Calu3 (cell line): ENCODE results near the gene TRAF3. TPM values are rescaled to one million over a fixed set of nuclear protein-coding genes. Genes with fewer than 3 reads are reported as not detected.

ENCODE experiments used
- BruUV-seq: library from RNA; stranded (reverse); fragments of 400-500 nt; replicated peaks from 2 replicates; lab custom pipeline; 2021; lab: Mats Ljungman, UMichigan
- CTCF ChIA-PET: fragments of 300-600 bp; sonication (Branson Sonifier 250); formaldehyde crosslinking; loops from one replicate; lab custom pipeline; 2022; ENCODE audit warnings: antibody characterized with exemption; lab: Charles Lee
- DNase-seq: peaks from one replicate; pipeline ENCODE4 v3.0.0; 2022
- H3K27ac Mint-ChIP-seq: one replicate; pipeline ENCODE4 v1.8.0; 2022; ENCODE audit warnings: mixed read lengths; ENCODE audit not compliant: unreplicated experiment
- H3K27me3 Mint-ChIP-seq: one replicate; pipeline ENCODE4 v1.8.0; 2022; ENCODE audit warnings: mixed read lengths; ENCODE audit not compliant: unreplicated experiment
- H3K36me3 Mint-ChIP-seq: one replicate; pipeline ENCODE4 v1.8.0; 2022; ENCODE audit warnings: mild to moderate bottlenecking, moderate library complexity, mixed read lengths; ENCODE audit not compliant: insufficient read depth, unreplicated experiment
- H3K4me1 Mint-ChIP-seq: one replicate; pipeline ENCODE4 v1.8.0; 2022; ENCODE audit warnings: mild to moderate bottlenecking, low read depth, mixed read lengths; ENCODE audit not compliant: unreplicated experiment
- H3K4me3 Mint-ChIP-seq: one replicate; pipeline ENCODE4 v1.8.0; 2022; ENCODE audit warnings: mild to moderate bottlenecking, low read depth, moderate library complexity, mixed read lengths; ENCODE audit not compliant: unreplicated experiment
- H3K9me3 Mint-ChIP-seq: one replicate; pipeline ENCODE4 v1.8.0; 2022; ENCODE audit warnings: low read depth, mixed read lengths; ENCODE audit not compliant: unreplicated experiment
- CTCF ChIP-seq: fragments of 200-600 bp; IDR thresholded peaks from one replicate; pipeline ENCODE4 v1.8.0; 2022; ENCODE audit warnings: antibody characterized with exemption; ENCODE audit not compliant: unreplicated experiment
- intact Hi-C: fragments of 100-400 bp; cut with micrococcal nuclease; formaldehyde crosslinking; loops from one replicate; pipeline ENCODE4 v1.10.0; 2022; ENCODE audit not compliant: unreplicated experiment
- total RNA-seq: library from RNA; stranded (reverse); gene quantifications from 2 replicates; pipeline ENCODE4 v1.2.3, GENCODE V29; 2022

The TRAF3 gene
- total RNA-seq, 1 experiment from 2014 or later: 24.2 TPM

DNA sequence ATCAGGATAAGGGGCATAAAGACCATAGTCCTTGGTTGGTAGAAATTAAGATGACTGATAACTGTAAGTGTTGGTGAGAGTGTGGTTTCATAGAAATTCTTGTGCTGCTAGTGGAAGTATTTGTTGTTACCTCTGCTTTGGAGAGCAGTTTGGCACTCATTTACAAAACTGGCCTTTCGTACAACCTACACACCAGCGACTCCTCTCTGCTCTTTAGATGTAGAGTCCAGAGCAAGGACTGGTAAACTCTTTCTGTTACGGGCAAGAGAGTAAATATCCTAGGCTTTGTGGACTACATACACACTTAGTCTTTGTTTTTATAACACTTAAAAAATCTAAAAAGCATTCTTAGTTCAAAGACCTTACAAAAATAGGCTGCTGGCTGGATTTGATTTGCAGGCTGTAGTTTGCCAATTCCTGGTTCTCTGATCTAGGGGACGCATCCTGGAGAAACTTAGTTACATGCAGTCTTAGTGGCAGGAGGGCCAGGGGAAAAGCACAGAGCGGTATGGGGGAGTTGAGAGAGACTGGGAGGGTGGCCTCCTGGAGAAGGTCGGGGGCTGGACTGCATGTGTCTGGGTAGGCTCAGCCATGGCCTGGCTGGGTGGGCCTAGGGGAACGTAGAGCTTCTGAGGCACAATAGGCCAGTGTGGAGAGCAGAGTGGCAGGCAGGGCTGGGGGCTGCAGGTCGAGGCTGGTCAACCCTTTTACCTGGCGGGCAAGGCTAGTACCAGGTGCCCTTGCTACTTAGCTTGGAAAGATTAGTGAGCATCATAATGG is 89.9 kb downstream of the TRAF3 start:
- no peaks in the 10 kb centered on the region for H3K36me3 Mint-ChIP-seq
- H3K9me3 Mint-ChIP-seq: no peaks in the 10 kb centered on the region
- no TSS peak for BruUV-seq
- no peak overlapping the region for H3K27ac Mint-ChIP-seq
- H3K4me1 Mint-ChIP-seq: no peaks in the 10 kb centered on the region
- CTCF ChIA-PET: no interaction called here
- H3K4me3 Mint-ChIP-seq: no peak overlapping the region
- intact Hi-C loops: no loop called here
- H3K27me3 Mint-ChIP-seq: no peaks in the 10 kb centered on the region
- no peak for TF ChIP-seq CTCF
- no peak for DNase-seq

- Mint-ChIP-seq H3K4me1 (no peaks in the 10 kb centered on the region), H3K27ac (no peak overlapping the region), H3K36me3 (peaks cover 4% of the 10 kb centered on the region), H3K27me3 (no peaks in the 10 kb centered on the region), H3K4me3 (no peak overlapping the region), H3K9me3 (no peaks in the 10 kb centered on the region)
- CTCF ChIA-PET: no interaction called here
- no TSS peak for BruUV-seq
- no peak for TF ChIP-seq CTCF
- DNase-seq: no peak
- intact Hi-C loops: no loop called here
These were observed 90.8 kb downstream of the TRAF3 start for GRCh38 chr14:102867826-102868580.

DNA sequence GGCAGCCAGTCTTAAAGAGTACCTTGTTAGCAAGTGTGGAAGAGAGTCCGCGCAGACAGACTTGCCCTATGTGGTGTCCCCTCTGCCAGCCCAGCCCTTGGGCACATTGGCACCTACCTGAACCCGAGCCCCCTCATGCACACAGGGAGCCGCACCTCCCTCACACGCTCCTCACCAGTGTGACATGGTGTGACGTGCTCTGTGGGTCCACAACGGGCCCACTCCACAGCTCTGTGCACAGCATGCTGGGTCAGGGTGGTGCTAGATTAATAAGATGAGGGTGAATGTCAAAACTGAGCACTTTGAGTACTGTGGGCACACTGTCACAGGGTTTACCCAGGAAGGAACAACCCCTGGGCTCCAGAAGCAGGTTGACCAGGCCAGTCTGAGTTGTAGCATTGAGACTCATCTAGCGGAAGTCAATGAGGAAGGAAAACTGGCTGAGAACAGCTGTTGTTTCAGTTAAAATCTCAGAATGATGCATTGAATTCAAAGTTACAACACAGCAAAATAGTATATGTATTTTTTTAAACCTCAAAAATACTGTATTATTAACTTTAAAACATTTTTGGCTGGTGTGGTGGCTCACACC is 91.8 kb downstream of the TRAF3 start:
- no peaks in the 10 kb centered on the region for H3K4me1 Mint-ChIP-seq

More for the DNA sequence above, 91.8 kb downstream of the TRAF3 start:
- intact Hi-C loops: no loop called here
- H3K4me3 Mint-ChIP-seq: no peak overlapping the region
- no peaks in the 10 kb centered on the region for H3K9me3 Mint-ChIP-seq
- H3K27ac Mint-ChIP-seq: no peak overlapping the region
- H3K27me3 Mint-ChIP-seq: no peaks in the 10 kb centered on the region
- peaks cover 4% of the 10 kb centered on the region for H3K36me3 Mint-ChIP-seq
- no peak for TF ChIP-seq CTCF
- CTCF ChIA-PET: no interaction called here
- no peak for DNase-seq
- no TSS peak for BruUV-seq
